Measurements from ENCODE around the gene SYNC.

- TF ChIP-seq POLR2A (IDR thresholded peaks at IDR 0.05) (no peak), CTCF (IDR thresholded peaks at IDR 0.05) (no peak)
Measured at GRCh38 chr1:32724678-32725614, 22.4 kb upstream of the SYNC start.
